Measurements from ENCODE around the gene DENND4B.

Gene DENND4B

GRCh38 chr1:153945131-153945794 lies 1.3 kb downstream of the DENND4B start:
- DNase-seq, result peak; percentile 93

DNA sequence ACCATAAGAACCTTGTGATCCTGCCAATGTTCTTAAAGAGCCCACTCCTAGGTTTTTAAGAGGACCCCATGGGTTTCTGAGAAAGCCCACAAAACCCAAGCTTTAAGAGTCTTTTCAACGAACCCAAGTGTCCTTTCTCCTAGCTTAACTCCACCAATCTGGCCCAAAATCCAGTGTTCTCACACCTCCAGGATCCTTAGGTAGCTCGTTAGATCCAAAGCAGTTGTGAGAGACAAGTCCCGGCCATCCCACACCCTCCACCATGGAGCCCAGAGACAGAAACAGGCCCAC lies 1.7 kb downstream of the DENND4B start:
- DNase-seq, result no peak

GRCh38 chr1:153944005-153944826 lies 2.3 kb downstream of the DENND4B start:
- peak; percentile 46 for DNase-seq

GRCh38 chr1:153942766-153943549 lies 3.6 kb downstream of the DENND4B start:
- no peak for DNase-seq

GRCh38 chr1:153941826-153942725 lies 4.4 kb downstream of the DENND4B start:
- no peak for DNase-seq

GRCh38 chr1:153940756-153941155 lies 5.8 kb downstream of the DENND4B start:
- DNase-seq, result no peak

GRCh38 chr1:153939476-153939875 lies 7.0 kb downstream of the DENND4B start:
- no peak for DNase-seq

- no peak for DNase-seq
Observed at GRCh38 chr1:153938996-153939395, 7.5 kb downstream of the DENND4B start.

- no peak for DNase-seq
Observed at GRCh38 chr1:153937331-153937730, 9.2 kb downstream of the DENND4B start.

- DNase-seq, result no peak
Observed at GRCh38 chr1:153936011-153936802, 10.3 kb downstream of the DENND4B start.

DNA sequence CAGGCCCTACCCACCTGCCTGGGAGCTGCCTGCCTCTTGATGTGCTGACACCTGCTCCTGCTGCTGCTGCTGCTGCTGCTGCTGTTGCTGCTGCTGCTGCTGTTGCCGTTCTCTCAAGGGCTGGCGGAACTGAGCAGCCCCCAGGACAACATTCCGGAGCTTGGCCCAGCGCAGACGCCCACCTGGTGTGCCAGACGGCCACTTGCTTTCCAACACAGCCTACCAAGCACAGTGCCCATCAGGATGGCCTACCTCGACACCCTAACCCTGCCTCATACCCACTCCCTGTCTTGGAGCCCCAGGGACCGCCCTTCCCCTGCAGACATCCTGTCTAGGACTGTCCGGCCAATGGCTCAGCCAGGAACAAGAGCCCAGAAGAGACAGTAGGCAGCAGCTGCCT lies 11.8 kb downstream of the DENND4B start:
- DNase-seq, result no peak

DNA sequence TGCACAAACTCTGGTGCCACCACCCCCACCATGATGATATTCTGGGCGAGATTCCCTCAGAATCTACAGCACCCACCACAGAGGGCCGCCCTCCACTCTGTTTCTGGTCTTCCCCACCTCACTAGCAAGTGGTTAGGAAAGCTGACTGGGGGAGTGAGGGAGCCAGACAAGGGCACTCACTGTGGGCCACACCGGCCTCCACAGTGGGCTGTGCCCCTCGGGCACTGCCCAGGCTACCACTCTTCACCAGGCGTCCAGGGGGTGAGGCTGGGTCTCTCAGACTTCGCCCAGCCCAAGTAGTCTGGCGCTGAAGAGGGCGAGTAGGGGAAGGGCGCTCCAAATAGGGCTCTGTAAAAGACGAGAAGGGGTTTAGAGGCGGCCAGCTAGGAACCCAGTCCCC lies 12.6 kb downstream of the DENND4B start:
- no peak for DNase-seq

GRCh38 chr1:153933430-153933829 lies 13.1 kb downstream of the DENND4B start:
- no peak for DNase-seq

GRCh38 chr1:153932156-153933131 lies 14.1 kb downstream of the DENND4B start:
- no peak for DNase-seq

DNA sequence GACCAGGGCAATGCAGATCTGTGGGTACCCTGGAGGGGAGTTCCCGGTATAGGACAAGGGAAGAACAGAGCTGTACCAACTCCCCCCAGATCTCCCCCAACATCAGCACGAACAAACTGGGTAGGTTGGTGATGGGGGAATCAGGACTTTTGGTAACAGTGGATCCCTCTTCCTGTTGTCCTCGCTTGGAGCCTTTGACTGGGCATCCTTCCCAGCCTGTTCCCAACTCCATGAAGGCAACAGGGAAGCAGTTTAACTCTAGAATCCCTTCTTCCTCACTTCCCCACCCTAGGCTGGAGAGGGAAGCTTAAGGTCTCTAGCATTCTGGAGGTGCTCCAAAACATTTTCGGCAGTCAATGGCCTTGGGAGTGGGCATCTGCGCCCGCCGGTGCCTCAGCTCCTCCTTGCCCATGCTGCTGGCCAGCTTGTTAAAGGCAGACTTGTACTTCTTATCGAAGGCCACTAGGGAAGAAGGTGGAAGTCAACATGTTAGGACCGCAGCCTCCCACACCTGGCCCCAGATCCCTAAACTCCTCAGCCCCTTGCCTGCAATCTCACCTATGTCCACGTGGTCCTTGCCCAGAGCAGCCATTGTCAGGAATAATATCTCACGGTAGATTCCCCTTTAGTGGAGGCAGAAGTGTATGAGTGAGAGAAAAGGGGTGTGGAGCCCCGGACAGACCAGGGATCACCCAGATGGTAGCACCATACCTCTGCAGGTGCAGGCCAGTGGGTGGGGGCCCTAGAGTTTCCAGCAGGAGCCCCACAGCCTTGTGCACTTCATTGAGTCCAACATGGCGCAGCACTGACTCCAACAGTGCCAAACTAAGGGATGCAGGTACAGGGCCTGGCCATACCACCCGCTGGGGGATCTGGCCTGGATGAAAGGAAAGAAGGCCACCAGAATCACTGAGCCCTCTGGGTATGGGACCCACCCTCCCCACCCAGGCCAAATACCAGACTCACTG lies 16.3 kb downstream of the DENND4B start:
- DNase-seq, result no peak

GRCh38 chr1:153929426-153929825 lies 17.1 kb downstream of the DENND4B start:
- no peak for DNase-seq

- DNase-seq, result no peak
Observed at GRCh38 chr1:153928791-153929341, 17.7 kb downstream of the DENND4B start.

- DNase-seq, result no peak
Observed at GRCh38 chr1:153928245-153928644, 18.3 kb downstream of the DENND4B start.

GRCh38 chr1:153926405-153926804 lies 20.1 kb downstream of the DENND4B start:
- no peak for DNase-seq
